WTC11 (cell line): ENCODE results near the gene RRAS. TPM values are rescaled to one million over a fixed set of nuclear protein-coding genes. Genes with fewer than 3 reads are reported as not detected.

ENCODE experiments used
- ATAC-seq: fragments of 200-7000 bp; cut with Tn5 transposase; 2 replicates; pipeline ENCODE4 v1.10.0; 2021; ENCODE audit warnings: mild to moderate bottlenecking, moderate library complexity
- CTCF ChIA-PET: fragments of 300-600 bp; sonication (Branson Sonifier 250); formaldehyde crosslinking; loops from one replicate; lab custom pipeline; 2021; ENCODE audit warnings: antibody characterized with exemption; lab: Charles Lee
- POLR2A ChIA-PET: fragments of 350-600 bp; sonication (Branson Sonifier 250); formaldehyde crosslinking; loops from one replicate; lab custom pipeline; 2021; ENCODE audit warnings: antibody characterized with exemption; lab: Charles Lee
- DNase-seq: peaks from one replicate; pipeline ENCODE4 v3.0.0; 2021; ENCODE audit warnings: low spot score
- H3K27ac Mint-ChIP-seq: 2 replicates; pipeline ENCODE4 v1.8.0; 2021; ENCODE audit warnings: mixed read lengths
- H3K27me3 Mint-ChIP-seq: 2 replicates; pipeline ENCODE4 v1.8.0; 2021; ENCODE audit warnings: low read depth, mild to moderate bottlenecking, moderate library complexity, mixed read lengths
- H3K36me3 Mint-ChIP-seq: 2 replicates; pipeline ENCODE4 v1.8.0; 2021; ENCODE audit warnings: mixed read lengths
- H3K4me1 Mint-ChIP-seq: 2 replicates; pipeline ENCODE4 v1.8.0; 2022; ENCODE audit warnings: mixed read lengths
- H3K4me3 Mint-ChIP-seq: 2 replicates; pipeline ENCODE4 v1.8.0; 2021; ENCODE audit warnings: mild to moderate bottlenecking, moderate library complexity, mixed read lengths
- H3K9me3 Mint-ChIP-seq: 2 replicates; pipeline ENCODE4 v1.8.0; 2021; ENCODE audit warnings: mixed read lengths
- E2F4 ChIP-seq: sonication (generic); formaldehyde crosslinking; IDR thresholded peaks from 2 replicates; pipeline ENCODE4 v1.8.1; 2022; ENCODE audit warnings: low read depth, mild to moderate bottlenecking, moderate library complexity, missing genetic modification reagents, borderline replicate concordance
- E2F5 ChIP-seq: sonication (generic); formaldehyde crosslinking; IDR thresholded peaks from 2 replicates; pipeline ENCODE4 v1.8.1; 2022; ENCODE audit warnings: mild to moderate bottlenecking, moderate library complexity, missing genetic modification reagents
- EMX1 ChIP-seq: fragments of 250-450 bp; sonication (Bioruptor Pico); IDR thresholded peaks from 2 replicates; pipeline ENCODE4 v1.8.0; 2021; ENCODE audit warnings: mild to moderate bottlenecking
- ETV6 ChIP-seq: sonication (generic); formaldehyde crosslinking; IDR thresholded peaks from 2 replicates; pipeline ENCODE4 v1.8.1; 2022; ENCODE audit warnings: mild to moderate bottlenecking, missing genetic modification reagents
- GABPB1 ChIP-seq: sonication (generic); formaldehyde crosslinking; IDR thresholded peaks from 2 replicates; pipeline ENCODE4 v1.8.1; 2023; ENCODE audit warnings: mild to moderate bottlenecking, missing genetic modification reagents
- GRHL2 ChIP-seq: fragments of 250-450 bp; sonication (Bioruptor Pico); IDR thresholded peaks from 2 replicates; pipeline ENCODE4 v1.8.0; 2022; ENCODE audit warnings: mild to moderate bottlenecking, moderate library complexity; ENCODE audit not compliant: insufficient replicate concordance, severe bottlenecking
- HMGXB4 ChIP-seq: sonication (generic); formaldehyde crosslinking; IDR thresholded peaks from 2 replicates; pipeline ENCODE4 v1.8.1; 2023; ENCODE audit warnings: mild to moderate bottlenecking, moderate library complexity, missing genetic modification reagents
- MXD4 ChIP-seq: fragments of 250-450 bp; sonication (Bioruptor Pico); IDR thresholded peaks from 2 replicates; pipeline ENCODE4 v1.8.0; 2021; ENCODE audit warnings: mild to moderate bottlenecking, moderate library complexity, borderline replicate concordance
- NFE2L1 ChIP-seq: sonication (generic); formaldehyde crosslinking; IDR thresholded peaks from 2 replicates; pipeline ENCODE4 v1.8.1; 2023; ENCODE audit warnings: missing genetic modification reagents
- NFYB ChIP-seq: sonication (generic); formaldehyde crosslinking; conservative IDR thresholded peaks from 2 replicates; pipeline ENCODE4 v1.8.0; 2022; ENCODE audit warnings: low read depth, missing genetic modification reagents
- SMAD3 ChIP-seq: sonication (generic); formaldehyde crosslinking; IDR thresholded peaks from 2 replicates; pipeline ENCODE4 v1.8.0; 2022; ENCODE audit warnings: missing genetic modification reagents, mild to moderate bottlenecking, borderline replicate concordance
- SP1 ChIP-seq: sonication (generic); formaldehyde crosslinking; conservative IDR thresholded peaks from 2 replicates; pipeline ENCODE4 v1.8.1; 2022; ENCODE audit warnings: missing genetic modification reagents
- TCF7 ChIP-seq: sonication (generic); formaldehyde crosslinking; IDR thresholded peaks from 2 replicates; pipeline ENCODE4 v1.8.0; 2022; ENCODE audit warnings: mild to moderate bottlenecking, low read depth, missing genetic modification reagents, moderate library complexity
- TEAD1 ChIP-seq: sonication (generic); formaldehyde crosslinking; IDR thresholded peaks from 2 replicates; pipeline ENCODE4 v1.8.0; 2022; ENCODE audit warnings: mild to moderate bottlenecking, missing genetic modification reagents
- ZBTB21 ChIP-seq: sonication (generic); formaldehyde crosslinking; IDR thresholded peaks from 2 replicates; pipeline ENCODE4 v1.8.1; 2023; ENCODE audit warnings: mild to moderate bottlenecking, missing genetic modification reagents, borderline replicate concordance
- total RNA-seq: library from RNA; stranded (reverse); gene quantifications from 3 replicates; pipeline ENCODE4 v1.2.3, GENCODE V29; 2021
- TF ChIP-seq, protein P1 (sequence below): sonication (generic); formaldehyde crosslinking; IDR thresholded peaks from 2 replicates; pipeline ENCODE4 v1.8.1; 2023; ENCODE audit warnings: mild to moderate bottlenecking, missing genetic modification reagents, borderline replicate concordance
- TF ChIP-seq, protein P2 (sequence below): fragments of 250-450 bp; sonication (Bioruptor Pico); IDR thresholded peaks from 2 replicates; pipeline ENCODE4 v1.9.0; 2021; ENCODE audit warnings: moderate library complexity, mild to moderate bottlenecking, inconsistent platforms, borderline replicate concordance
- TF ChIP-seq, protein P3 (sequence below): fragments of 250-450 bp; sonication (Bioruptor Pico); IDR thresholded peaks from 2 replicates; pipeline ENCODE4 v1.9.0; 2021; ENCODE audit warnings: mild to moderate bottlenecking
- TF ChIP-seq, protein P4 (sequence below): sonication (generic); formaldehyde crosslinking; IDR thresholded peaks from 2 replicates; pipeline ENCODE4 v1.8.0; 2022; ENCODE audit warnings: missing genetic modification reagents

Gene RRAS
- total RNA-seq, 1 experiment from 2014 or later: 11.4 TPM

DNA sequence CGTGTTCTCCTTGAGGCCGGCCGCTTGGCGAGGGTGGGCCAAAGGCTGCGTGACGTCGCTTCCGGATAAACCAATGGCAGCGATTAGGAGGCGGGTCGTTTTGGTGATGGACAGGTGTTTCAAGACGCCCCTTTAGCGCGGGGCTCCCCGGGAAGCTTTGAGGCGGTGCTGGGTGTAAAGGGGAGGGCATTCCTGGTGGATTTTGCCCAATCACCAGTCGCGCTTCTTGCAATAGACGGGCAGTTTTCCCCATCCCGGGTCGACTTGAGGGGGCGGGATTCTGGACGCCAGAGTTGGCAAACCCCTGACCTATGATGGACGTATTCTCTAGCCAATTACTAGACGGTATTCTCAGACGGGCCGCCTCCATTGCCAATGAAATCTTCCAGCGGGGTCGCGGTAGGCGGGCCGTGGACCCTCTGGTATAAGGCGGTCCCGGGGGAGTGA, 36.9 kb upstream of the RRAS start:
- peak overlapping the region; percentile 88 for H3K4me3 Mint-ChIP-seq
- H3K36me3 Mint-ChIP-seq: peaks cover 17% of the 10 kb centered on the region
- peaks cover 31% of the 10 kb centered on the region for H3K4me1 Mint-ChIP-seq
- peak; percentile 70 for ATAC-seq
- CTCF ChIA-PET: interaction anchor here (0.8 to 10.7 kb wide), 23 partner anchors 8 to 198 kb away, joined by 3 to 108 read pairs (median 5); partner anchors contain the start of genes ADM5, AP2A1, BCL2L12 and CPT1C
- H3K27me3 Mint-ChIP-seq: no peaks in the 10 kb centered on the region
- TF ChIP-seq EMX1 (CRISPR knock-in tag) (no peak), NFYB (CRISPR knock-in tag) (peak; percentile 91), E2F5 (CRISPR knock-in tag) (no peak), HMGXB4 (CRISPR knock-in tag) (no peak), SP1 (CRISPR knock-in tag) (peak; percentile 86), TEAD1 (CRISPR knock-in tag) (no peak), ZBTB21 (CRISPR knock-in tag) (no peak), SMAD3 (CRISPR knock-in tag) (no peak), E2F4 (CRISPR knock-in tag) (no peak), GRHL2 (CRISPR knock-in tag) (no peak)
- TF ChIP-seq, protein P1, sequence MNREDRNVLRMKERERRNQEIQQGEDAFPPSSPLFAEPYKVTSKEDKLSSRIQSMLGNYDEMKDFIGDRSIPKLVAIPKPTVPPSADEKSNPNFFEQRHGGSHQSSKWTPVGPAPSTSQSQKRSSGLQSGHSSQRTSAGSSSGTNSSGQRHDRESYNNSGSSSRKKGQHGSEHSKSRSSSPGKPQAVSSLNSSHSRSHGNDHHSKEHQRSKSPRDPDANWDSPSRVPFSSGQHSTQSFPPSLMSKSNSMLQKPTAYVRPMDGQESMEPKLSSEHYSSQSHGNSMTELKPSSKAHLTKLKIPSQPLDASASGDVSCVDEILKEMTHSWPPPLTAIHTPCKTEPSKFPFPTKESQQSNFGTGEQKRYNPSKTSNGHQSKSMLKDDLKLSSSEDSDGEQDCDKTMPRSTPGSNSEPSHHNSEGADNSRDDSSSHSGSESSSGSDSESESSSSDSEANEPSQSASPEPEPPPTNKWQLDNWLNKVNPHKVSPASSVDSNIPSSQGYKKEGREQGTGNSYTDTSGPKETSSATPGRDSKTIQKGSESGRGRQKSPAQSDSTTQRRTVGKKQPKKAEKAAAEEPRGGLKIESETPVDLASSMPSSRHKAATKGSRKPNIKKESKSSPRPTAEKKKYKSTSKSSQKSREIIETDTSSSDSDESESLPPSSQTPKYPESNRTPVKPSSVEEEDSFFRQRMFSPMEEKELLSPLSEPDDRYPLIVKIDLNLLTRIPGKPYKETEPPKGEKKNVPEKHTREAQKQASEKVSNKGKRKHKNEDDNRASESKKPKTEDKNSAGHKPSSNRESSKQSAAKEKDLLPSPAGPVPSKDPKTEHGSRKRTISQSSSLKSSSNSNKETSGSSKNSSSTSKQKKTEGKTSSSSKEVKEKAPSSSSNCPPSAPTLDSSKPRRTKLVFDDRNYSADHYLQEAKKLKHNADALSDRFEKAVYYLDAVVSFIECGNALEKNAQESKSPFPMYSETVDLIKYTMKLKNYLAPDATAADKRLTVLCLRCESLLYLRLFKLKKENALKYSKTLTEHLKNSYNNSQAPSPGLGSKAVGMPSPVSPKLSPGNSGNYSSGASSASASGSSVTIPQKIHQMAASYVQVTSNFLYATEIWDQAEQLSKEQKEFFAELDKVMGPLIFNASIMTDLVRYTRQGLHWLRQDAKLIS (CRISPR knock-in tag): no peak
- TF ChIP-seq, protein P2, sequence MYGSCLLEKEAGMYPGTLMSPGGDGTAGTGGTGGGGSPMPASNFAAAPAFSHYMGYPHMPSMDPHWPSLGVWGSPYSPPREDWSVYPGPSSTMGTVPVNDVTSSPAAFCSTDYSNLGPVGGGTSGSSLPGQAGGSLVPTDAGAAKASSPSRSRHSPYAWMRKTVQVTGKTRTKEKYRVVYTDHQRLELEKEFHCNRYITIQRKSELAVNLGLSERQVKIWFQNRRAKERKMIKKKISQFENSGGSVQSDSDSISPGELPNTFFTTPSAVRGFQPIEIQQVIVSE (CRISPR knock-in tag): no peak
- TF ChIP-seq, protein P3, sequence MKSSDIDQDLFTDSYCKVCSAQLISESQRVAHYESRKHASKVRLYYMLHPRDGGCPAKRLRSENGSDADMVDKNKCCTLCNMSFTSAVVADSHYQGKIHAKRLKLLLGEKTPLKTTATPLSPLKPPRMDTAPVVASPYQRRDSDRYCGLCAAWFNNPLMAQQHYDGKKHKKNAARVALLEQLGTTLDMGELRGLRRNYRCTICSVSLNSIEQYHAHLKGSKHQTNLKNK: no peak
- H3K9me3 Mint-ChIP-seq: no peaks in the 10 kb centered on the region
- POLR2A ChIA-PET: interaction anchor here (0.5 to 3.4 kb wide), 18 partner anchors 9 to 1022 kb away, joined by 3 to 38 read pairs (median 4); partner anchors contain the start of genes ADM5, AKT1S1, AP2A1 and BCL2L12
- peak overlapping the region; percentile 100 for H3K27ac Mint-ChIP-seq
- peak; percentile 100 for DNase-seq

- ATAC-seq (peak; percentile 4), DNase-seq (peak; percentile 73)
- Mint-ChIP-seq H3K4me3 (peak overlapping the region; percentile 88), H3K9me3 (no peaks in the 10 kb centered on the region), H3K27ac (peak overlapping the region; percentile 100), H3K27me3 (no peaks in the 10 kb centered on the region), H3K36me3 (peaks cover 16% of the 10 kb centered on the region), H3K4me1 (peaks cover 32% of the 10 kb centered on the region)
- ChIA-PET POLR2A (interaction anchor here (0.5 to 3.4 kb wide), 19 partner anchors 8 to 1021 kb away, joined by 3 to 38 read pairs (median 4); partner anchors contain the start of genes ADM5, AKT1S1, AP2A1 and BCL2L12), CTCF (interaction anchor here (0.8 to 10.7 kb wide), 26 partner anchors 9 to 225 kb away, joined by 3 to 108 read pairs (median 4); partner anchors contain the start of genes ADM5, AP2A1, BCL2L12 and CPT1C)
- TF ChIP-seq TEAD1 (CRISPR knock-in tag) (peak; percentile 69; the same call in 1 of the 2 replicates), ETV6 (peak; percentile 59; the same call in 1 of the 2 replicates), NFE2L1 (CRISPR knock-in tag) (no peak), MXD4 (CRISPR knock-in tag) (no peak), GABPB1 (CRISPR knock-in tag) (no peak), E2F5 (CRISPR knock-in tag) (no peak), TCF7 (no peak)
- TF ChIP-seq, protein P4, sequence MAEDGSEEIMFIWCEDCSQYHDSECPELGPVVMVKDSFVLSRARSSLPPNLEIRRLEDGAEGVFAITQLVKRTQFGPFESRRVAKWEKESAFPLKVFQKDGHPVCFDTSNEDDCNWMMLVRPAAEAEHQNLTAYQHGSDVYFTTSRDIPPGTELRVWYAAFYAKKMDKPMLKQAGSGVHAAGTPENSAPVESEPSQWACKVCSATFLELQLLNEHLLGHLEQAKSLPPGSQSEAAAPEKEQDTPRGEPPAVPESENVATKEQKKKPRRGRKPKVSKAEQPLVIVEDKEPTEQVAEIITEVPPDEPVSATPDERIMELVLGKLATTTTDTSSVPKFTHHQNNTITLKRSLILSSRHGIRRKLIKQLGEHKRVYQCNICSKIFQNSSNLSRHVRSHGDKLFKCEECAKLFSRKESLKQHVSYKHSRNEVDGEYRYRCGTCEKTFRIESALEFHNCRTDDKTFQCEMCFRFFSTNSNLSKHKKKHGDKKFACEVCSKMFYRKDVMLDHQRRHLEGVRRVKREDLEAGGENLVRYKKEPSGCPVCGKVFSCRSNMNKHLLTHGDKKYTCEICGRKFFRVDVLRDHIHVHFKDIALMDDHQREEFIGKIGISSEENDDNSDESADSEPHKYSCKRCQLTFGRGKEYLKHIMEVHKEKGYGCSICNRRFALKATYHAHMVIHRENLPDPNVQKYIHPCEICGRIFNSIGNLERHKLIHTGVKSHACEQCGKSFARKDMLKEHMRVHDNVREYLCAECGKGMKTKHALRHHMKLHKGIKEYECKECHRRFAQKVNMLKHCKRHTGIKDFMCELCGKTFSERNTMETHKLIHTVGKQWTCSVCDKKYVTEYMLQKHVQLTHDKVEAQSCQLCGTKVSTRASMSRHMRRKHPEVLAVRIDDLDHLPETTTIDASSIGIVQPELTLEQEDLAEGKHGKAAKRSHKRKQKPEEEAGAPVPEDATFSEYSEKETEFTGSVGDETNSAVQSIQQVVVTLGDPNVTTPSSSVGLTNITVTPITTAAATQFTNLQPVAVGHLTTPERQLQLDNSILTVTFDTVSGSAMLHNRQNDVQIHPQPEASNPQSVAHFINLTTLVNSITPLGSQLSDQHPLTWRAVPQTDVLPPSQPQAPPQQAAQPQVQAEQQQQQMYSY (CRISPR knock-in tag): no peak
Observed at GRCh38 chr19:49676136-49676783, 36.3 kb upstream of the RRAS start.
